ENCODE measurements around the gene OR6S1. TPM values are rescaled to one million over a fixed set of nuclear protein-coding genes. Genes with fewer than 3 reads are reported as not detected.

OR6S1 gene
- total and polyA plus RNA-seq, 2 experiments from 2014 or later = not detected

- no peak overlapping the region for H2AFZ ChIP-seq
- no peaks in the 10 kb centered on the region for H4K20me1 ChIP-seq (ENCODE audit: insufficient read depth, poor library complexity, severe bottlenecking)
- H3K27me3 ChIP-seq = no peaks in the 10 kb centered on the region
- peaks cover 24% of the 10 kb centered on the region for H3K4me1 ChIP-seq (ENCODE audit: insufficient read depth)
- H3K9me3 ChIP-seq (ENCODE audit: low read depth) = no peaks in the 10 kb centered on the region
- H3K9me2 ChIP-seq (replicated peaks; ENCODE audit: insufficient read depth) = no peaks in the 10 kb centered on the region
- H3K4me3 ChIP-seq = peak overlapping the region; percentile 12
- 57% methylated on average over 5 of the region's 5 CpGs for WGBS (ENCODE audit: low lambda C conversion rate, missing lambda C conversion rate)
- peak overlapping the region; percentile 99 for H3K27ac ChIP-seq
- DNase-seq (ENCODE audit: low spot score) = peak; percentile 65
- H3K79me2 ChIP-seq = peaks cover 35% of the 10 kb centered on the region
- TF ChIP-seq EZH2phosphoT487 (IDR thresholded peaks at IDR 0.05; ENCODE audit: low read depth, severe bottlenecking, unreplicated experiment) = no peak
- TF ChIP-seq EZH2 (IDR thresholded peaks at IDR 0.05; ENCODE audit: borderline replicate concordance) = no peak
- TF ChIP-seq CTCF (IDR thresholded peaks at IDR 0.05; ENCODE audit: poor library complexity) = no peak
- H3K4me2 ChIP-seq = peak overlapping the region; percentile 87
- H3K36me3 ChIP-seq (replicated peaks; ENCODE audit: insufficient read depth, low read depth) = no peaks in the 10 kb centered on the region
Observed at GRCh38 chr14:20687362-20688166, 46.1 kb upstream of the OR6S1 start.

- Histone ChIP-seq H3K9me2 (replicated peaks; ENCODE audit: insufficient read depth) (no peaks in the 10 kb centered on the region), H3K4me2 (peak overlapping the region; percentile 87), H2AFZ (no peak overlapping the region), H3K4me1 (ENCODE audit: insufficient read depth) (peaks cover 24% of the 10 kb centered on the region), H3K79me2 (peaks cover 27% of the 10 kb centered on the region), H3K36me3 (replicated peaks; ENCODE audit: insufficient read depth, low read depth) (no peaks in the 10 kb centered on the region), H3K27me3 (no peaks in the 10 kb centered on the region), H3K4me3 (peak overlapping the region; percentile 12), H3K27ac (peak overlapping the region; percentile 99), H3K9me3 (ENCODE audit: low read depth) (no peaks in the 10 kb centered on the region), H4K20me1 (ENCODE audit: insufficient read depth, poor library complexity, severe bottlenecking) (no peaks in the 10 kb centered on the region)
- TF ChIP-seq EZH2phosphoT487 (IDR thresholded peaks at IDR 0.05; ENCODE audit: low read depth, severe bottlenecking, unreplicated experiment) (no peak), CTCF (IDR thresholded peaks at IDR 0.05; ENCODE audit: poor library complexity) (no peak), EZH2 (IDR thresholded peaks at IDR 0.05; ENCODE audit: borderline replicate concordance) (no peak)
- WGBS (ENCODE audit: low lambda C conversion rate, missing lambda C conversion rate) = 49% methylated on average over 7 of the region's 7 CpGs
- peak; percentile 46 for DNase-seq (ENCODE audit: low spot score)
Observed at GRCh38 chr14:20686386-20687143, 45.1 kb upstream of the OR6S1 start.

GRCh38 chr14:20684662-20685456, 43.4 kb upstream of the OR6S1 start:
- 10% methylated on average over 22 of the region's 22 CpGs for WGBS (ENCODE audit: low lambda C conversion rate, missing lambda C conversion rate)
- Histone ChIP-seq H3K79me2 (peaks cover 20% of the 10 kb centered on the region), H3K36me3 (replicated peaks; ENCODE audit: insufficient read depth, low read depth) (no peaks in the 10 kb centered on the region), H3K4me3 (peak overlapping the region; percentile 71), H3K9me3 (ENCODE audit: low read depth) (no peaks in the 10 kb centered on the region), H3K4me1 (ENCODE audit: insufficient read depth) (peaks cover 26% of the 10 kb centered on the region), H3K9me2 (replicated peaks; ENCODE audit: insufficient read depth) (no peaks in the 10 kb centered on the region), H4K20me1 (ENCODE audit: insufficient read depth, poor library complexity, severe bottlenecking) (no peaks in the 10 kb centered on the region), H3K27ac (peak overlapping the region; percentile 99), H2AFZ (peak overlapping the region; percentile 77), H3K4me2 (peak overlapping the region; percentile 87), H3K27me3 (no peaks in the 10 kb centered on the region)
- TF ChIP-seq EZH2 (IDR thresholded peaks at IDR 0.05; ENCODE audit: borderline replicate concordance) (no peak), EZH2phosphoT487 (IDR thresholded peaks at IDR 0.05; ENCODE audit: low read depth, severe bottlenecking, unreplicated experiment) (no peak), CTCF (IDR thresholded peaks at IDR 0.05; ENCODE audit: poor library complexity) (no peak)
- DNase-seq (ENCODE audit: low spot score) = peak; percentile 43

Data from hepatocyte (in vitro differentiated cells).